CD4-positive, alpha-beta memory T cell (primary cell): ENCODE results near the gene SLCO3A1. TPM values are rescaled to one million over a fixed set of nuclear protein-coding genes. Genes with fewer than 3 reads are reported as not detected.

Experiments used
- CTCF ChIA-PET: fragments of 350-600 bp; sonication (Branson Sonifier 250); formaldehyde crosslinking; loops from one replicate; lab custom pipeline; 2021; ENCODE audit warnings: inconsistent platforms; ENCODE audit not compliant: partially characterized antibody; lab: Charles Lee
- POLR2A ChIA-PET: fragments of 350-600 bp; sonication (Branson Sonifier 250); formaldehyde crosslinking; loops from one replicate; lab custom pipeline; 2021; ENCODE audit not compliant: partially characterized antibody; lab: Charles Lee
- DNase-seq, 5 donors: peaks; one replicate each; pipeline versions ENCODE4 v3.0.0 to v3.0.0-alpha.2; 2020 to 2022; ENCODE audit warnings: mixed read lengths in 1 of 5
- H3K27ac ChIP-seq: one replicate; pipeline ENCODE4 v1.7.0; 2013; ENCODE audit warnings: low read depth, low read length
- H3K27me3 ChIP-seq: 2 replicates; pipeline ENCODE4 v1.7.0; 2013; ENCODE audit warnings: mild to moderate bottlenecking, low read length, moderate library complexity; ENCODE audit not compliant: insufficient read depth
- H3K36me3 ChIP-seq: 2 replicates; pipeline ENCODE4 v1.7.0; 2013; ENCODE audit warnings: mild to moderate bottlenecking, low read length, moderate library complexity; ENCODE audit not compliant: insufficient read depth
- H3K4me1 ChIP-seq: 2 replicates; pipeline ENCODE4 v1.7.0; 2013; ENCODE audit warnings: mild to moderate bottlenecking, low read length, moderate library complexity; ENCODE audit not compliant: insufficient read depth
- H3K4me3 ChIP-seq, 2 donors: one replicate each; pipeline ENCODE4 v1.7.0; 2013; ENCODE audit warnings: low read length in 2 of 2, mild to moderate bottlenecking in 1 of 2
- H3K9me3 ChIP-seq, 2 donors: one replicate each; pipeline ENCODE4 v1.7.0; 2013; ENCODE audit warnings: low read length in 2 of 2, control low read depth in 1 of 2; ENCODE audit not compliant: control insufficient read depth in 1 of 2
- H3K27ac Mint-ChIP-seq, 7 donors: one replicate each; pipeline ENCODE4 v1.8.0; 2020 to 2021; ENCODE audit warnings: mixed read lengths in 7 of 7, mild to moderate bottlenecking in 6 of 7, inconsistent platforms in 3 of 7, moderate library complexity in 3 of 7
- H3K27me3 Mint-ChIP-seq, 2 donors: one replicate each; pipeline ENCODE4 v1.8.0; 2020 to 2021; ENCODE audit warnings: mixed read lengths in 2 of 2
- H3K36me3 Mint-ChIP-seq, 2 donors: one replicate each; pipeline ENCODE4 v1.8.0; 2020 to 2021; ENCODE audit warnings: mixed read lengths in 2 of 2, inconsistent platforms in 1 of 2, mild to moderate bottlenecking in 1 of 2
- H3K4me1 Mint-ChIP-seq, 4 donors: one replicate each; pipeline ENCODE4 v1.8.0; 2020 to 2021; ENCODE audit warnings: mixed read lengths in 4 of 4, mild to moderate bottlenecking in 1 of 4
- H3K4me3 Mint-ChIP-seq, 8 donors: one replicate each; pipeline ENCODE4 v1.8.0; 2020 to 2021; ENCODE audit warnings: mixed read lengths in 8 of 8, mild to moderate bottlenecking in 7 of 8, moderate library complexity in 6 of 8, inconsistent platforms in 3 of 8
- H3K9me3 Mint-ChIP-seq, 8 donors: one replicate each; pipeline ENCODE4 v1.8.0; 2020 to 2021; ENCODE audit warnings: mixed read lengths in 8 of 8, mild to moderate bottlenecking in 5 of 8, inconsistent platforms in 3 of 8, moderate library complexity in 1 of 8
- intact Hi-C: fragments of 100-400 bp; cut with micrococcal nuclease; formaldehyde crosslinking; loops from one replicate; pipeline ENCODE4 v1.15.1; 2023
- polyA plus RNA-seq, 2 donors: library from polyadenylated mRNA; unstranded; fragments of 300-500 nt; fragmentation: Illumina TruSeq; gene quantifications; one replicate each; pipeline ENCODE4 v1.2.3, GENCODE V29; 2021
- total RNA-seq, 2 experiments: library from RNA; stranded (reverse); gene quantifications; one replicate each; pipeline ENCODE4 v1.2.3, GENCODE V29; 2021

The SLCO3A1 gene
- total and polyA plus RNA-seq, 4 experiments from 2014 or later = 30.9 to 61.3 (median 31.9) TPM

DNA sequence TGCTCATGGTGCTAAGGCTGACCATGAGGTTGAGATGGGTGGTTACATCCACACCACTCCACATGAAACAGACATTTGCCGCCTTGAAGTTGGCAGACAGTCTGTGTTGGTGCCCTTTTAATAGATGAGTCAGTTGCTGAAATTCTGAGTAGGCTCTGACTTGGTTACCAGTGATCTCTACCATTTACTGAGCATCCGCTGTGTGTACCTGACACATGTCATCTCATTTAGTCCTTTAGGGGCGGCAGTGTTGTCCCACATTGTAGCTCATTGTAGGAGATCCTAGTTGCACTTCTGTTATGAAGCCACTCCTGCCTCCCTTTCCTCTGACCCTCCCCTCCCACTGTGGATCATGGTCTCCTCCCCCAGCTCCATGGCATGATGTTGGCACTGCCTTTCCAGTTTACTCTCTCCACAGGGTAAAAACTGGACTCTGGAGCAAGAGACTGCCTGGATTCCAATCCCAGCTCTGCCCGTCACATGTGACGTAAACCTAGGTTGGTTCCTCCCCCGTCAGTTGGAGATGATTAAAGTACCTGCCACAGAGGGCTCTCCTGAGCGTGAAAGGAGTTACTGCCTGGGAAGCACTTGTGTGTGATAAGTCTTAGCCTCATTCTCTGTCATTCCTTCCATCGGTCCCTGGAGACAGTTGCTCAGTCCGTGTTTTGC is 21.6 kb downstream of the SLCO3A1 start:
- H3K27ac ChIP-seq = no peak overlapping the region
- DNase-seq = no peak
- H3K4me3 Mint-ChIP-seq = no peak overlapping the region
- no peaks in the 10 kb centered on the region for H3K27me3 Mint-ChIP-seq
- H3K4me1 Mint-ChIP-seq = peaks cover 45 to 78% (median 47%) of the 10 kb centered on the region in 4 donors
- CTCF ChIA-PET = no interaction called here
- no peaks in the 10 kb centered on the region for H3K27me3 ChIP-seq
- H3K4me3 ChIP-seq = no peak overlapping the region
- POLR2A ChIA-PET = no interaction called here
- H3K27ac Mint-ChIP-seq = peak overlapping the region in 1 of 7 donors; percentile 4
- peaks cover 31% of the 10 kb centered on the region for H3K4me1 ChIP-seq
- H3K36me3 ChIP-seq = no peaks in the 10 kb centered on the region
- H3K9me3 ChIP-seq = no peaks in the 10 kb centered on the region
- H3K36me3 Mint-ChIP-seq = peaks cover 39 to 48% of the 10 kb centered on the region in 2 donors
- intact Hi-C loops = no loop called here
- H3K9me3 Mint-ChIP-seq = peaks cover 0 to 7% (median 0%) of the 10 kb centered on the region in 8 donors

DNA sequence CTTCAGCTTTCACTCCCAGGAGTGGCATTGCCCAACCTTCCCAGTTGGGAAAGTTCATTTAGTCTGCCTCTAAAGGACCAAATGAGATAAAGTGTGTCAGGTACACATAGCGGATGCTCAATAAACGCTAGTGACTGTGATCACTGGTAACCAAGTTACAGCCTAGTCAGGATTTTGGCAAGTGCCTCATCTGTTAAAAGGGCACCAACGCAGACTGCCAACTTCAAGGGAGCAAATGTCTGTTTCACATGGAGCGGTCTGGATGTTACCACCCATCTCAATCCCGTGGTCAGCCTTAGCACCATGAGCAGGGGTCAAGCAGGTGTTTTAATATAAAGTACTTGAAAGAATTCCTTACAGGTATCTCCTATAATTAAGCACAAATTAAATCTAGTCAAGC is 22.7 kb downstream of the SLCO3A1 start:
- peaks cover 0 to 3% (median 0%) of the 10 kb centered on the region in 8 donors for H3K9me3 Mint-ChIP-seq
- H3K4me1 Mint-ChIP-seq = peaks cover 46 to 78% (median 48%) of the 10 kb centered on the region in 4 donors
- Histone ChIP-seq H3K4me1 (peaks cover 28% of the 10 kb centered on the region), H3K4me3 (no peak overlapping the region), H3K9me3 (no peaks in the 10 kb centered on the region), H3K27me3 (no peaks in the 10 kb centered on the region), H3K36me3 (no peaks in the 10 kb centered on the region), H3K27ac (no peak overlapping the region)
- H3K27me3 Mint-ChIP-seq = no peaks in the 10 kb centered on the region
- CTCF ChIA-PET = interaction anchor here (0.9 to 1.8 kb wide), 2 partner anchors 9 to 22 kb away, joined by 4 to 5 read pairs; no protein-coding TSS in a partner anchor
- H3K4me3 Mint-ChIP-seq = no peak overlapping the region
- DNase-seq = no peak
- H3K27ac Mint-ChIP-seq = peak overlapping the region in 1 of 7 donors; percentile 47
- POLR2A ChIA-PET = no interaction called here
- H3K36me3 Mint-ChIP-seq = peaks cover 42 to 43% of the 10 kb centered on the region in 2 donors
- intact Hi-C loops = no loop called here

DNA sequence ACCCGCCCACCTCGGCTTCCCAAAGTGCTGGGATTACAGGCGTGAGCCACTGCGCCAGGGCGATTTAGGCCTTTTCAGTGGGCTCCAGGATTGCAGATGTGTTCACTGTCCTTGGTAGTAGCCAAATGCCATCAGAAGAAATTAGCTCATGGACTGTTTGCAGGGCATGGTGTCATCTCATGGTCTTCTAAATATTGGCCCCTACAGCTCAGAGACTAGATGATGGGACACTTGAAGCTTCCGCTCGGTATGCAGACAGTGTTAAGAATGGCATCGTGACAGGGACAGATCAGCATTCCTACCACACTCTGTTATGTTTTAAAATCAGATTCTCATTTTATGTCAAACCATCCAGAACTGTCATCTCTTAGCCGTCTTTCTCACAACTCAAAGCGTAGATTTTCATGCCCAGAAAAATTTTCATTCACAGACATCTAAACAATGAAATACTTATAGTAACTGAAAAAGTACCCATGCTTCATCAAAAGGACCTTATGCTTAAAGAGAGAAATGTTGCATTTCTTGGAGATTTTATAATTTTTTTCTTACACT is 24.9 kb downstream of the SLCO3A1 start:
- H3K4me1 ChIP-seq = peaks cover 19% of the 10 kb centered on the region
- H3K36me3 ChIP-seq = no peaks in the 10 kb centered on the region
- no peaks in the 10 kb centered on the region for H3K9me3 ChIP-seq
- H3K27me3 Mint-ChIP-seq = no peaks in the 10 kb centered on the region
- DNase-seq = no peak
- no peaks in the 10 kb centered on the region for H3K27me3 ChIP-seq
- ChIA-PET CTCF (no interaction called here), POLR2A (no interaction called here)
- intact Hi-C loops = no loop called here
- peak overlapping the region in 1 of 7 donors; percentile 51 for H3K27ac Mint-ChIP-seq
- no peak overlapping the region for H3K4me3 ChIP-seq
- no peak overlapping the region for H3K27ac ChIP-seq
- H3K4me3 Mint-ChIP-seq = no peak overlapping the region
- peaks cover 40 to 52% of the 10 kb centered on the region in 2 donors for H3K36me3 Mint-ChIP-seq
- peaks cover 37 to 74% (median 43%) of the 10 kb centered on the region in 4 donors for H3K4me1 Mint-ChIP-seq
- peaks cover 0 to 3% (median 0%) of the 10 kb centered on the region in 8 donors for H3K9me3 Mint-ChIP-seq

DNA sequence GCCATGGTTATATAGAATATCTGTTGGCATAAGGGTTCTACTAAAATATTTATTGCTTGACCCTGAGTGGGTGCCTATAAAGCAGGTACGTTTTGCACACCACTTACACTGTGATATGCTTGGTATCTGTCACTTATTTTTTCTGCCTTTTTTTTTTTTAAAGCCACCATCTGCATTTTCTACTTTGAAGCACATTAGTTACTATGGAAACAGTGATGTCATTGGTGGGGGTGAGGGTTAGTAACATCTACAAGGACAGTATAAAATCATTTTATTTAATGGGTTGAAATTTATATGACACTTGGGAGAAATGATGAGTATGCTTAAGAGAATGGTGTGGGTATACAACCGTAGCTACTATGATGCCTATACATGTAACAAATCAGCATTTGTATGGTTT is 25.6 kb downstream of the SLCO3A1 start:
- no peaks in the 10 kb centered on the region for H3K27me3 Mint-ChIP-seq
- H3K27ac Mint-ChIP-seq = no peak overlapping the region
- Histone ChIP-seq H3K4me1 (peaks cover 18% of the 10 kb centered on the region), H3K9me3 (no peaks in the 10 kb centered on the region), H3K27me3 (no peaks in the 10 kb centered on the region), H3K4me3 (no peak overlapping the region), H3K27ac (no peak overlapping the region), H3K36me3 (no peaks in the 10 kb centered on the region)
- intact Hi-C loops = no loop called here
- POLR2A ChIA-PET = no interaction called here
- peaks cover 42 to 48% of the 10 kb centered on the region in 2 donors for H3K36me3 Mint-ChIP-seq
- no peak for DNase-seq
- peaks cover 39 to 66% (median 41%) of the 10 kb centered on the region in 4 donors for H3K4me1 Mint-ChIP-seq
- CTCF ChIA-PET = interaction anchor here (0.9 kb wide), 1 partner anchor 13 kb away, joined by 3 read pairs; no protein-coding TSS in a partner anchor
- H3K9me3 Mint-ChIP-seq = peaks cover 0 to 3% (median 0%) of the 10 kb centered on the region in 8 donors
- H3K4me3 Mint-ChIP-seq = no peak overlapping the region

DNA sequence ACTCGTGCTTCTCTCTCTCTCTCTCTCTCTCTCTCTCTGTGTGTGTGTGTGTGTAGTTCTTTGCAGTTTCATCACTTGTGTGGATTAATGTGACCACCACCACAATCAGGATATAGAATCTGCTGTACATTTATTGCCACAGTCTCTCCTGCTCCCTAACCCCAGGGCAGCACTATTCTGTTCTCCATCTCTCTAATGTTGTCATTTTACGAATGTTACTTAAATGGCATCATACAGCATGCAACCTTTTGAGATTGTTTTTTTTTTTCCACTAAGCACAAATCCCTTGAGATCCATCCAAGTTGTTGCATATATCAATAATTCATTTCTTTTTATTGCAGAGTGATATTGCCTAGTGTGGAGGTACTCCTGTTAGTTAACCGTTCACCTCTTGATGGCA is 26.9 kb downstream of the SLCO3A1 start:
- Mint-ChIP-seq H3K27me3 (no peaks in the 10 kb centered on the region), H3K36me3 (peaks cover 34 to 40% of the 10 kb centered on the region in 2 donors), H3K4me3 (no peak overlapping the region), H3K27ac (peak overlapping the region in 1 of 7 donors; percentile 2), H3K9me3 (peaks cover 0 to 3% (median 0%) of the 10 kb centered on the region in 8 donors), H3K4me1 (peaks cover 32 to 61% (median 34%) of the 10 kb centered on the region in 4 donors)
- ChIA-PET CTCF (no interaction called here), POLR2A (no interaction called here)
- Histone ChIP-seq H3K4me3 (no peak overlapping the region), H3K9me3 (no peaks in the 10 kb centered on the region), H3K36me3 (no peaks in the 10 kb centered on the region), H3K27ac (no peak overlapping the region), H3K27me3 (no peaks in the 10 kb centered on the region), H3K4me1 (peaks cover 7% of the 10 kb centered on the region)
- intact Hi-C loops = no loop called here
- DNase-seq = no peak

DNA sequence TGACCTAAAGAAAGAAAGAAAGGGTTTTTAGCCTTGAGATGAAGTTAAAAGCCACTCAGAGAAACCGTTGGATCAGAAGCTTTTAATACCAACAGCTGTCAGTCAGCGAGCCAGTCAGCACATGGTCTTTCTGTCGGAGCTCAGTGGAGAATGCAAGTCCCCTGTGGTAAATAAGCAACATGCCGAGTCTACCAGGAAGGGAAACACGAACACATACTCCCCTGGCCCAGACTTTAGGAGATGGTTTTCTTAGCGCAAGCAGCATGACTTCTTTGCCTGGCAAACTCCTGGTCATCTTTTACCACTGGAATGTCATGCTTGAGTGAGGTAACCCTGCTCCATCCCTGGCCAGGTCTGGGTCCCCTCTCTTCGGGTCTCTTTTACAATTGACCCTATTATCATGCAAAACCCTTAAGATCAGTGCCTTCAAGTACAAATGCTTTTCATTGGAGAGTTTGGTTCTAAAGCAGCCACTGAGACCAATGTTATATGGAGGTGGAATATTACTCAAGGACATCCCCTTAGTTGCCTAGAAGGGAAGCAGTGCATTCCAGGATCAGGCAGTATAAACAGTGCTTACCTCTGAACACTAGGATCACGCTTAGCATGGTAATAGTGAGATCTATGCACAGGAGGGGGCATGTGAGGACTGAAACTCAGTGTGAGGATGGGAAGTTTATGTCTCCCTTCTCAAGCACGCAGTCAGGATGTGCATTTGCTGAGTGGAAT is 28.2 kb downstream of the SLCO3A1 start:
- Mint-ChIP-seq H3K4me1 (peaks cover 37 to 70% (median 41%) of the 10 kb centered on the region in 4 donors), H3K27me3 (no peaks in the 10 kb centered on the region), H3K36me3 (peaks cover 29 to 40% of the 10 kb centered on the region in 2 donors), H3K9me3 (peaks cover 0 to 3% (median 0%) of the 10 kb centered on the region in 8 donors), H3K27ac (no peak overlapping the region), H3K4me3 (no peak overlapping the region)
- Histone ChIP-seq H3K36me3 (no peaks in the 10 kb centered on the region), H3K4me1 (peaks cover 7% of the 10 kb centered on the region), H3K27me3 (no peaks in the 10 kb centered on the region), H3K4me3 (no peak overlapping the region), H3K9me3 (no peaks in the 10 kb centered on the region), H3K27ac (no peak overlapping the region)
- no peak for DNase-seq
- CTCF ChIA-PET = no interaction called here
- intact Hi-C loops = no loop called here
- POLR2A ChIA-PET = no interaction called here
